Raji (cell line): ENCODE results near the gene METAP1D.

Source experiments
- POLR2A ChIP-seq: IDR thresholded peaks from 2 replicates; pipeline ENCODE4 v1.6.1; 2011; ENCODE audit warnings: low read depth, low read length, control low read depth; ENCODE audit not compliant: insufficient read depth

METAP1D gene

GRCh38 chr2:172091000-172091641 is 91.4 kb downstream of the METAP1D start:
- no peak for TF ChIP-seq POLR2A

GRCh38 chr2:172091761-172092566 is 92.2 kb downstream of the METAP1D start:
- no peak for TF ChIP-seq POLR2A

GRCh38 chr2:172092716-172093415 is 93.1 kb downstream of the METAP1D start:
- no peak for TF ChIP-seq POLR2A

- TF ChIP-seq POLR2A, result no peak
Observed at GRCh38 chr2:172093416-172094293, 93.9 kb downstream of the METAP1D start.

GRCh38 chr2:172094294-172095145 is 94.8 kb downstream of the METAP1D start:
- TF ChIP-seq POLR2A, result no peak

- no peak for TF ChIP-seq POLR2A
Observed at GRCh38 chr2:172095146-172095904, 95.6 kb downstream of the METAP1D start.

- TF ChIP-seq POLR2A, result no peak
Observed at GRCh38 chr2:172095905-172096625, 96.3 kb downstream of the METAP1D start.

- no peak for TF ChIP-seq POLR2A
Observed at GRCh38 chr2:172096626-172097547, 97.1 kb downstream of the METAP1D start.

GRCh38 chr2:172097557-172098131 is 97.9 kb downstream of the METAP1D start:
- TF ChIP-seq POLR2A, result no peak

- TF ChIP-seq POLR2A, result no peak
Observed at GRCh38 chr2:172098287-172098649, 98.5 kb downstream of the METAP1D start.
